HG02943 (cell line): Measurements from ENCODE around the gene CATSPER3.

Experiments
- ATAC-seq: cut with Tn5 transposase; IDR thresholded peaks from one replicate; pipeline ENCODE4 v1.9.1; 2021; ENCODE audit warnings: mild to moderate bottlenecking, low read depth, moderate library complexity; ENCODE audit not compliant: unreplicated experiment

Gene CATSPER3

DNA sequence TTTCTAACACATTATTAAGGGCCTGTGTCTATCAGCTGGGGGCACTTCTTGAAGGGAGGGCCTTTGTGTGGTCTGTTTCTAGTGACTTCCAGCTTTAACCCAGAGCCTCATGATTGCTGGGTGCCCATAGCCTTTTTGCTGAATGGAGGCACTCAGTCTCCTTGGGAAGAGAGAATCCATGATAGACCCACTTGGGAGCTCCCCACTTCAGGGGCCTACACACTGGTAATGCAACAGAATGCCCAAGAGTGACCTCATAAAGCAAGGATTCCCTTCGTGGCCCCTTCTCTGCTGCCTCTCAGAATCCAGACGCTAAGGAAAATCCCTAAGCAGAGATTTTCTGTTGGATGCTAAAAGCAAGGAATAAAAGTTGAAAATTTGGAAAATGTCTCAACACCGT, at the start of gene CATSPER3:
CATSPER3 (plus strand) TSS at position 301 of the 400 bp plus-strand sequence; CDS start at position 386, 85 bp downstream.
- no peak for ATAC-seq

DNA sequence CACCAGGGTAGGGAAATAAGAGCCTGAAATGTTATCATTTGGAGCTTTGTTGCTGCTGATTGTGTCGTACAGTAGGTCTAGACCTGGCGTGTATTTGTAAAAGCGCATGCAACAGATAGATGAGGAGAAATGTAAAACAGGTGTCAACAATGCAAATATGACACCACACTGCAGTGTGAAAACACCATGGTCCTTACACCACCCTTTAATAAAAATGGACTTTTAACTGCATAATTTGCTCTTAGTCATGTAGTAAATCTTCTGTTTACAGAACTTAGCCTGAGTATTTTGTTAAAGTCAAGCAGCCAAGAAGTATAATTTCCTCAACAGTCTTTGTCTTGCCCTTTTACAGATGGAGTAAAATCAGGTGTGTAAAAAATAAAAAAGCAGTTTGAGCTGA, 48.8 kb upstream of the CATSPER3 start:
- no peak for ATAC-seq

- no peak for ATAC-seq
Measured at GRCh38 chr5:134920848-134921575, 46.7 kb upstream of the CATSPER3 start.

DNA sequence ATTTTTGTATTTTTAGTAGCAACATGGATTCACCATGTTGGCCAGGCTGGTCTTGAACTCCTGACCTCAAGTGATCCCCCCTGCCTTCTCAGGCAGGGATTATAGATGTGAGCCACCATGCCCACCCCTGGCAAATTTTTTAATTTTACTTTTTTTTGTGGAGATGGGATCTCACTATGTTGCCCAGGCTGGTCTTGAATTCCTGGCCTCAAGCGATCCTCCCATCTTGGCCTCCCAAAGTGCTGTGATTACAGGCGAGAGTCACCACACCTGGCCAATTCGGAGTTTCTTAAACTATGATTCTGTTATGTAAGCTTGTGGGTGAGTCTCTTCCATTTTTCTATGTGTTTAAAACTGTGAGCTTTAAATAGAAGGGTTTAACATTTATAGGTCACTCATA, 35.2 kb upstream of the CATSPER3 start:
- no peak for ATAC-seq

DNA sequence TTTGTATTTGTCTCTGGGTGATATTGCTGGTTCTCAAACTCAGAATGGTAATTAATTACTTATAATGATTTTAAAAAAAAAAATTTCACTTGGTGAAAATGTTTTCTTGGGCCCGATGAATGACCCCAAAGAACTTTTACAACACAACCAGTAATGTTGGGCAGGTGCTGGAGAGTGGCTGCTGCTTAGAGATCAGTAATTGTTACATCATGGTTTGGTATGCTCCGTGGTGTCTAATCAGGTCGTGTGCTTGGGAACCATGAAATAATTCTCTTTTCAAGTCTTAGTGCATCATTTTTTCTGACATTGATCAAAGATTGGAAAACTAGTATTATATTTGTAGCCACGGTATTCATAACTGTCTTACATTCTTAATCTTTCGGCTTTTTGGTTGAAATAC, 33.5 kb upstream of the CATSPER3 start:
- ATAC-seq, result no peak

DNA sequence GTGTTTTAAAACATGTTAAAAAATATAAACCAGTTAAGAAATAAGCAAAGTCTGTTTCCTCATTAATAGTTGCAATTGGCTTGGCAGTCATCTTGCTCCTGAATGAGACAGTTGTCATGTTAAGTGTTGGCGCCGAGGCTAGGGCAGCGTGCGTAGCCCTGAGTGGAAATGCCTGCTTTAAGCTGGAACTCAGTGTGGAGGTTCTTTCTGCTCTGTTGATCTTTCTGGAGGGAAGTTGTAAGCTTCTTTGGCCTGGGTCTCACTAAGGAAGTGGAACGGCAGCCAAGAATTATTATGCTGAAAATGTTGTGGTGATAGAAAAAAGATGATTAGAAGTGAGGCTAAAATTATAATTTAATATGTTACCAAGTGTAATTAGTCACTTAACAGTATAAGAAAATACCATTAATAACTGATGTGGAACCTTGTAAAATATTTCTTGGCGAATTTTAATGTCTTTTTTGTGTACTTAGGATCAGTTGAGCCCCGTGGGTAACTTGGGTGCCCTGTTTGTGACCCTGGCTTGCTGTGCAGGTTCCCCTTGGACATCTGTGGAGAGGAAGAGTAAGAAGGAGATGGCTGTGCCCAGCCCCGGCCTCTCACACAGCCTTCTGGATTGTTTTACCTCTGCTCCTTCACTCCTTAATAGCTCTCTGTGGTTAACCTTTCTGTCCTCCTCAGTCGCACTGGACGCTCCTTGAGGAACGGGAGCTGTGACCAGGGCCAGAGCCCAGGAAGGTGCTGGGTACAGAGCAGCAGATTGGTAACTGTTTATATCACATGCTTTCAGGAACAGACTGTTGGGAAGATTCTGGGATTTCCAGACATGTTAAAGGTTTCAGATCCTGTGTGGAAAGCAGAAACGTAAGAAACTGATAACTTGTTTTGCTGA, 31.8 kb upstream of the CATSPER3 start:
- ATAC-seq, result no peak

DNA sequence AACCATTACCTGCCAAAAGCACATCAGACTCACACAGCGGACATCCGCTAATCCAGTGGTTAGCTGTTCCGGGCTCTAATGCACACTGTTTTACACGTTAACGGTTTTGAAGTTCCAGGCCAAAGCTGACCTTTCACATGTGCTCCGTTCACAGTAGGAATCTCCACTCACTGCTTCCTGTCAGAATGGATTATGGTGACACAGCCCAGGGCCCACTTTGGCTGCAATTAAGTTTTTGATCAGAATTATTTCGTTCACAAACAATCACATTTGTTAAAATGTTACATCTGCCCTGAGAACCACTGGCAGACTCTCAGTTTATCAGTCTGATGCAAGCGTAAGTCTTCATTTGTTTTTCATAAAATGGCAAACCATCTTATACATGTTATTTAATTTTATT, 30.2 kb upstream of the CATSPER3 start:
- no peak for ATAC-seq

DNA sequence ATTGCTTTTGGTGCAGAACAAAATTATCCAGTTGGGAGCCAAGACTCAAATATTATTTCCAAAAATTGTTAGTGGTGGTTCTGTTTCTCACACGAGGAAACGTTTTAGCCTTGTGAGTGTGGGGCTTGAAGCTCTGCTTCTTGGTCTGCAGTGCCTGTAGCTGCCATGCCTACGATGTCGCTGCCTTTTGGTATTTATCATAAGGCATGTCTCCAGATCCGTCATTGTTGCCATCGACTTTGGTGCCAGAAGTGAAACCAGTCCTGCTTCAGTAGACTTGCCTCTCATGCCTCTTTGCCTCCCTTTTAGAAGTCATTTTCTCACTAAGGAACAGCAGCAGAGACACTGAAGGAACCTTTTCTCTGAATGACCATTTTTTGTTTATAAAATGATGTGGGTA, 29.7 kb upstream of the CATSPER3 start:
- ATAC-seq, result no peak

GRCh38 chr5:134939500-134939899, 28.2 kb upstream of the CATSPER3 start:
- no peak for ATAC-seq

GRCh38 chr5:134943547-134943946, 24.2 kb upstream of the CATSPER3 start:
- no peak for ATAC-seq

DNA sequence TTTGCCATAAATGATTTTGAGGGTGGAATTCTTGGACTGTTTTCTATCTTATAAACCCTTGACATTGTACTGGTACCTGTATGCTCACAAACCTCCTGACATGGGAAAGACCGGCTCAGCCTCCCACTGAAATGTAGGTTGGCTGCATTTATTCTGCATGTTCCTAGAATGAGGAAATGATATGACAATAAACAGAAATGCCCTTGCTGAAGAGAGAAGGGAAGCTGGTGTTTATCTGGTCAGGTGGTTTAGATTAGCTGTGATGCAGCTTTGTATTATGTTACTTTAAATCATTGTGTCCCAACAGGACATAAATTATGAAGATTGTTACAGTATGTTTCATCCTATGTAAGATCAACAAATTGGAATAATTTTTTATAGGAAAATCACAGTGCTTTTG, 23.1 kb upstream of the CATSPER3 start:
- no peak for ATAC-seq

GRCh38 chr5:134945041-134945440, 22.7 kb upstream of the CATSPER3 start:
- no peak for ATAC-seq

GRCh38 chr5:134948911-134949310, 18.8 kb upstream of the CATSPER3 start:
- ATAC-seq, result no peak

DNA sequence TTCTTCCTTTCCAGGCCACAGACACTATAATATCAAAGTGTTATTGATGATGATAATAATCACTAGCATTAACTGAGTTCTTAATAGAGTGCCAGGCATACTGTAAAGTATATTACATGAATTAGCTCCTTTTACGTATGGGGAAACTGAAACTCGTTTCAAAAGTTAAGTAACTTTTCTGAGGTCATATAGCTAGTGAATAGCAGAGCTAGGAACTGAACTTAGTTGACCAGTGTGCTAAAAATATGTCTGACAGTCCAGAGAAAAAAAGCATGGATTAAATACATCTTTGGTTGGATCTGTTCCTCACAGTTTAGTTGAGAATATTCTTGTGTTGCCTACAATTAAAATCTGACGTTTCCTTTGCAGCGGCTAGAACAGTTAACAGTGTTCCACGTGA, 18.4 kb upstream of the CATSPER3 start:
- no peak for ATAC-seq

DNA sequence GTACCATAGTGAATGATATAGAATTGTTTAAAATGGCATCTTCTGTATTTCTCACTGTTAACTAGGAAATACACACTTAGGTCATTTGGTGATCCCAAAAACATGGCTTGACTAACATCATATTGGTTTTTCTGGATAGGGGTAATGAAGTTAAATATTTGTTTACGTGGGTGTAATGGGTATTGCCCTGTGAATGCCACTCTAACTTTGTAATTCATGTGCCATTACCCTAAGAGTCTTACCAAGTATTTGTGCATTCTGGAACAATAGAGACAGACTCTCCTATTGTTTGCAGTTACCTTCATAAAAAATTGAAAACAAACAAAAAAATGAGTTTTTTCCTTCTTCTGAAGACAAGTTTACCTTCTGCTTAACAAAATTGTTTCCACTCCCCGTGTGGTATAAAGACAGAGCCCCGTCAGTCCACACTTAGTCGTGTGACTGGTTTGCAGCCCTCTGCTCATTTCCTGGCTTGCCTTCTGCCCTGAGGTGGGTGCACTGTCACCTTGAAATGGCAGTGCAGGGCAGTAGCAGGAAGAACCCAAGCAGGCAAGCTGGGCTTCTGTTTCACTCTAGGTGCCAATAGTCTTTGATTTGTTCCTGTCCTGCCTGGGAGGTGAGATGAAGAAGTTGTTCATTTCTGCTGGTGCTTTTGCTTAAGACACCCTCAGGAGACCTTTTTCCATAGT, 9.6 kb upstream of the CATSPER3 start:
- ATAC-seq, result no peak

DNA sequence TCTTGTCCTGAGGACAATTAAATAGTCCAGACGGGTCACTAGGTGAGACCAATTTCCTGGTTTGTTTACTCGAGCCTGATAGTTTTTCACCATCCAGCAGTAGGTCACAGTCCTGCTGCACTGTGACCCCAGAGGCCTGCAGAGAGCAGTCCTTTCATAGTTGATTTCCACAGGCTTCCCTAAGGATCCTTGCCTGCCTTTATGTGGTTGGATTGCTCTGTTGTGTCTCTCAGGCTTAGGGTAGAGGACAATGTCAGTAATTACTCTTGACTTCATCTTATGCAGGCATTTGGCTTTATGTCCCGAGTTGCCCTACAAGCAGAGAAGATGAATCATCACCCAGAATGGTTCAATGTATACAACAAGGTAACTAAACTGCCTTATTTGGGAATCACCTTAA, 9.0 kb upstream of the CATSPER3 start:
- ATAC-seq, result no peak

DNA sequence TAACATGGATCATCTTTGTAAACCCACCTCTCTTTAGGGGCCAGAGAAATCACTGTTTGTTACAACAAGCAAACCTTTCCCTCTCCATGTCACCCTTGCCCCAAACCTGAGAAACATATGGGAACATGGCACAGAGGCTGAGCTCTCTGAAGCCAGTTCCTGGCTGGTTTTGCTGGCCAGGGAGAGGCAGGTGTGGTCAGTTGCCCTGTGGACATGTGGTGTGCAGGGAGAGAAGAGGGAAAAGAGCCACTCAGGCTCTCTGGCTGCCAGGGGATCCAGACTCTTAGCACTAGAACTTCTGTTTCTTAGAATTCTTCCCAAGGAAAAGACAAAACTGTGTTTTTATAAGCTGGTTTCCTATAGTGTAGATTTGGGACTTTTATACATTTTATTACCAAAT, 4.6 kb upstream of the CATSPER3 start:
- no peak for ATAC-seq

GRCh38 chr5:134964359-134965270, 3.1 kb upstream of the CATSPER3 start:
- no peak for ATAC-seq

- ATAC-seq, result no peak
Measured at GRCh38 chr5:134965271-134965825, 2.4 kb upstream of the CATSPER3 start.

DNA sequence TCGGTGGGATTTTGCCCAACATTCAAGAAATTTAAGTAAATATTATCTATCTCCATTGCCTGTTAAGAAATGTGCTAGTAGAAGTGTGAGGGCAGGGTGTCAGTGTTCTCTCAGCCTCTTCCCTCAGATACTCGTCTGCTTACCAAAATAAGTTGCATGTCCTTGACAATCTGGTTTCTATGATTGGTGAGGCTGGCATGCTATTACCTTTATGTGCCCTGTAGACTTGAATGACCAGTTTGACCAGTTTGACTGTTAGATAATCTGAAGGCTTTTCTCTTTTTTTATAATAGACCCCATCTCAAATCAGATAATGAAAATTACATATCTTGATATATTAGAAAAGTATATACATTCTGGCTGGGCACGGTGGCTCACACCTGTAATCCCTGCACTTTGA, 348 bp downstream of the CATSPER3 start:
- no peak for ATAC-seq
